ENCODE data around the gene CEBPG.

The CEBPG gene

DNA sequence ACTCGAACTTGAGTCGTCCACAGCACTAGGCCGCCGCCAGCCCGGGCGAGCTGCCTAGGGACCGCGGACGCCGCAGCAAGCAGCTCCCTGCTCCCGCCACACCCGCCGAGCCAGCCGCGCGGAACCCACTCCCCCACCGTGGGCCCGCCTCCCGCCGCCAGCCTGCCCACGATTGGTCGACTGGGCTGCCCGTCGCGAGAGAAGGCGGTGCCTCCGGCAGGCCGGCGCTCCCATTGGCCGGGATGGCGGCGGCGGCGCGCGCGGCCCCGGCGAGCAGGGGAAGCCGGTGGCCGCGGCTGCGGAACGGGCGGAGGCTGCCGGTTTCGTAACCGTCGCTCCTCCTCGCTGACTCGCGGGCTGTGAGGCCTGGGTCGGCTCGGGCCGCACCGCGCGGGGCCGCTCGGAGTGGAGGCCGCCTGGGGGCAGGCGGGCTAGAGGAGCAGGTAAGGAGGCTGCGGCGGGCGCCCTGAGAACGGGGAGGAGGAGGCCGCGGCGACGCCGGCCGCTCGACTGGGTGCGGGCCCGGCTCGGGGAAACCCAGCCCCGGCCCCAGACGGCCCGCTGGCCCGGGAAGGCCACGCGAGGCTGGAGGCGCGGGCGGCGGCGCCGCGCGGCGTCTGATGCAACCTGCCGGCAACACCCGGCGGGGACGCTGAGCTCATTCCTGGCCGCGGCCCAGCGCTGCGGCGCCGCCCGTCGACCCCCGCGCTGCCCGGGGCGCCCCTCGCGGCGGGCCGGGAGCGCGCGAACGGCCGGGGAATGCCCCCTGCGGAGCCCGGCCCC is at the start of gene CEBPG:
TSS of gene CEBPG (plus strand) at position 257 of the 783 bp plus-strand sequence. CDS start 5,531 bp downstream, outside the sequence.
- peak; percentile 81 for DNase-seq

- no peak for DNase-seq
Observed at GRCh38 chr19:33324628-33325027, 48.9 kb upstream of the CEBPG start.

DNA sequence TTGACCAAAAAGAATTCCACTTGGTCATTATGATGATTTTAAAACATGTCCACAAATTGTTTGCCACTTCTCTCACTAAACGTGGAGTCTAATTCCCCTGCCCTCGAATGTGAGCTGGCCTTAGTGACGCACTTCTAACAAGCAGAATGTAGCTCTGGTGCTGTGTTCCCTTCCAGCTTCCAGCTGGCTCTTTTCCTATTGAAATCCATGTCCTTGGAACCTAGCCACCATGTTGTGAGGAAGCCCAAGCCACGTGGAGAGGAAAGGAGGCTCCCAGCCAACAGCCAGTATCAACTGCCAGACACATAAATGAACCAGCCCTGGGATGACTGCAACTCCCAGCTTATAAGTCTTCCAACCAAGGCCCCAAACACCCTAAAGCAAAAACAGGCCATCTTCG is 47.6 kb upstream of the CEBPG start:
- DNase-seq = no peak

DNA sequence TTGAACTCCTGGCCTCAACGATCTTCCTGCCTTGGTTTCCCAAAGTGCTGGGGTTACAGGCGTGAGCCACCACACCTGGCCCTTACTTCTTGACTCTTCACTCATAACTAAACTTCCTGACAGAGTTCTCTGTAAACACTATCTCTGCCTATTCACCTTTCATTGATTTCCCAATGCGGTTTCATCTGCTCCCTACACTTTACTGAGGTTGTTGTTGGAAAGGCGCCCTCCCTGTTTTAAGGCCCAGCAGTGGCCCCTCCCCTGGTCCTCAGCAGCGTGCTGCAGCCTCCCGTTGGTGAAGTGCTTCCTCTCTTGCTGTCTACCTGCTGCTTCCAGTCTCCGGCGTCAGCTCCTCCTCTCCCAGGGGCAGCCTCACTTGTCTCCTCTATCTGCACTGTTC is 44.4 kb upstream of the CEBPG start:
- DNase-seq = no peak

- no peak for DNase-seq
Observed at GRCh38 chr19:33329736-33330135, 43.8 kb upstream of the CEBPG start.

DNA sequence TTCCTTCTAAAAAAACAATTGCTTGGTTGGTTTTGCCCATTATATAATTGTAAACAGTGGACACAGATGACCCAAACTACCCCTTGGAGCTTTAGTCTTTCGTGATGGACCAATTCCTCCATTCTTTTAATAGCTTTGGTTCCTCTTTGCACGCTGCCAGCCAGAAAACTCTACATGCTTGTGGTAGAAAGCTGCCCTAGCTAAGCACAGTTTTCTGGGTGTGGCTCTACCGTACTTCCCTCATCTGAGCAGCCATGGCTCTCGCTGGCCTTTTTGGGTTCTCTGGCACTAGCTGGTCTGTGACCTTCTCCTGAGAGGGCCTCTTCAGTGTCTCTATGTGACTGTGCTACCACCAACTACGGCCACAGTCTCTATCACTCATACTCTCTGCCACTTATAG is 41.3 kb upstream of the CEBPG start:
- no peak for DNase-seq

DNA sequence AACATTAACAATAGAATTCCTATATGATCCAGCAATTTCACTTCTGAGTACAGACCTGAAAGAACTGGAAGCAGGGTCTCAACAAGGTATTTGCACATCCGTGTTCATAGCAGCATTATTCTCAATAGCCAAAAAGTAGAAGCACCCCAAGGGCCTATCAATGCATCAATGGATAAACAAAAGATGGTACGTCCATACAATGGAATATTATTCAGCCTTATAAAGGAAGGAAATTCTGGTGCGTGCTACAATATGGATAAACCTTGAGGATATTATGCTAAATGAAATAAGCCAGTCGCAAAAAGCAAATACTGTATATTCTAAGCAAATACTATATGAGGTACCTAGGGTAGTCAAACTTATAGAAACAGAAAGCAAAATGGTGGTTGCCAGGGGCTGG is 40.4 kb upstream of the CEBPG start:
- no peak for DNase-seq

DNA sequence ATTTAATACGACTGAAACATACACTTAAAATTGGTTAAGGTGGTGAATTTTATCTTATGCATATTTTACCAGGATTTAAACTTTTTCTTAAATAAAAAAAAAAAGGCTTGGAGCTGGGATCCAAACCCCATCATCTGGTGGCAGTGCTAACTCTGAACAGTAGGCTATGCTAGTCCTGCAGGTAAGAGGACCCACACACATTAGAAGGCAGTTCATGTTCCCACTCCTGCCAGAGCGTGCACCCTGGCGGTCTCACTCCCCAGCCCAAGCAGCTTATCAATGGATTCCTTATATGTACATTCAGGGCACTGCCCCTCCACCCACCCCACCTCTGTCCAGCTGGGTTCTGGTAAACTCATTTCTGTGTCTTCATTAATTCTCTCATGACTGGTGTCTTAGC is 39.9 kb upstream of the CEBPG start:
- DNase-seq = no peak

GRCh38 chr19:33334271-33334670 is 39.2 kb upstream of the CEBPG start:
- DNase-seq = no peak

GRCh38 chr19:33335446-33335845 is 38.1 kb upstream of the CEBPG start:
- DNase-seq = no peak

- DNase-seq = no peak
Observed at GRCh38 chr19:33339016-33339984, 34.2 kb upstream of the CEBPG start.

DNA sequence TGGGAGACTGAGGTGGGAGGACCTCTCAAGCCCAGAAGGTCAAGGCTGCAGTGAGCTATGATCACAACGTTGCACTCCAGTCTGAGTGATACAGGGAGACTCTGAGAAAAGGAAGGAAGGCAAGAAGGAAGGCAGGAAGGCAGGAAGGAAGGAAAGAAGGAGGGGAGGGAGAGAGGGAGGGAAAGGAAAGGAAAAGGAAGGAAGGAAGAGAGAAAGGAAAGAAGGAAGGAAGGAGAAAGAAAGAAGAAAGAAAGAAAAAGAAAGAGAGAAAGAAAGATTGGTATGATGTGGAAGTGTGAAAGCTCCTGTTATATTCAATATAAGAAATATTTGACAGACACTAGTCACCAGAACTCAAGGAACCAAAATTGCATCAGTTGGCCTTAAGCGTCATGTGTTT is 32.5 kb upstream of the CEBPG start:
- no peak for DNase-seq

DNA sequence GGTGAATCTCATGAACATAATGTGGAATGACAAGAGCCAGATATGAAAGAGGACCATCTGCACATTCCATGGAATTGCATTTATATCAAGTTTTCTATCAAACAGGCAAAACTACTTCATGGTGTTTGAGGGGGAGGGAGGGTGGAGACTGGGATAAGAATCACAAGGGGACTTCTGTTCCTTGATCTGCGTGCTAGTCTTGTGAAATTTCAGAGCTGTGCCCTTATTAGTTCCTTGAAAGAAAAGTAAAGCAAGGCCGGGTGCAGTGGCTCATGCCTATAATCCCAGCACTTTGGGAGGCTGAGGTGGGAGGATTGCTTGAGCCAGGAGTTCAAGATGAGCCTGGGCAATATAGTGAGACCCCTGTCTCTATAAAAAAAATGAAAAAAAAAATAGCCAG is 30.2 kb upstream of the CEBPG start:
- no peak for DNase-seq

DNA sequence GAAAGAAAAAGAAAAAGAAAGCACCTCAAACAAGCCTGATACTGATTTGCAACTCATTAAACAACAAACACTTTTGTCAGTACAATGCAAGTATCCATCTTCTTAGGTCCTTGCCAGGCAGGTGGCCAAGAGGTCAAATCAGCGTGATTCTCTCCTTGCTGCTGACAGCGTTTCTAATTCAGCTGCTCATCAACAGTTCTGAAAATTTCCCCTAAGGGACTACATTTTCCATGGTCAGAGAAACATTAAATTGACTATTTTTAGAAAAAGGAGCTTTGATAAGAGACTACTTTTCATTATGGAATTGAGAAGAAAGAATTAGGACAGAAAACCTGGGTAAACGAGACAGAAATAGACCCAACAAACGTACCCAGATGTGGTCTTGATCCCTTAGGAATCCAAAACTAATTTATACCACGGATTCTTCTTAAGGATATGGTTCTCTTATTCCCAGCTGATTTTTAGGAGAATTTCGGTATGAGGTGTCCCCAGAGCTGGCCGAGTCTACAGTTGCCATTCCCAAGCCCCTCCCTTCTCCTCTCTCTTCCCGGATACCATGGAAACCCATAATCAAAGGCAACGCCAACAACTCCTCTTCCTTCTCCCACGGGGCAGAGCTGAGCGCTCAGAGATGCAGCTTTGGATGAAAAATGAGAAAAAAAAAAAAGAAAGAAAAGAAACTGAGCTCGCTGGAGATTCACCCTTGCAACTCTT is 29.5 kb upstream of the CEBPG start:
- no peak for DNase-seq

GRCh38 chr19:33344573-33344925 is 29.0 kb upstream of the CEBPG start:
- DNase-seq = no peak

DNA sequence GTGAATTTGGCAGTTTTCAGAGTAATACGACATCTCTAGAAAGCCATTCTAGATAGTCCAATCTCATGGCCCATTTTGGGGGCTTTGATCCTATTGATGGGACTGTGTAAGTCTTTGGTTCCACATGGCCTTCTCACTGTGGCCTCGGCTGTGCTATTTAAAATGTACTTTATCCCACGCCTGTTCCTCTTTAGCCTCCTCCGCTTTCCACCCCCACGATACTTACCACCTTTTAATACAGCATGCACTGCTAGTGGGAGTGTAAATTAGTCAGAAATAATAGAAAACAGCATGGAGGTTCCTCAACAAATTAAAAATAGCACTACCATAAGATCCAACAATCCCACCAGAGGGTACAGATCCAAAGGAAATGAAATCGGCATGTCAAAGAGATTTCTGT is 28.3 kb upstream of the CEBPG start:
- no peak for DNase-seq

DNA sequence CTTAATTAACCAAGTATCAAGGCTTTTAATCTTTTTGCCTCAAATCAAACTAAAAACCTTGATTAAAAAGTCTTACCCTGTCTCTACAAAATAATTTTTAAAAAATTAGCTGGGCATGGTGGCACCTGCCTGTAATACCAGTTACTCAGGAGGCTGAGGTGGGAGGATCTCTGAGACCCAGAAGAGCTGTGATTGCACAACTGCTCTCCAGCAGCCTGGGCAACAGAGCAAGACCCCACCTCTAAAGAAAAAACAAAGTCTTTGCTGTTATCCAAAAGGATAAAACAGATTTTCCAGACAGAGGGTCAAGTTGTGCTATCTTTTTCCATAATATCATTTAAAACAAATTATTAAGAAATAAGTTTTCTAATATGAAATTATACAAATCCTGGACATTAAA is 26.8 kb upstream of the CEBPG start:
- DNase-seq = no peak

GRCh38 chr19:33347300-33347699 is 26.2 kb upstream of the CEBPG start:
- DNase-seq = no peak

- no peak for DNase-seq
Observed at GRCh38 chr19:33348301-33349010, 25.1 kb upstream of the CEBPG start.

DNA sequence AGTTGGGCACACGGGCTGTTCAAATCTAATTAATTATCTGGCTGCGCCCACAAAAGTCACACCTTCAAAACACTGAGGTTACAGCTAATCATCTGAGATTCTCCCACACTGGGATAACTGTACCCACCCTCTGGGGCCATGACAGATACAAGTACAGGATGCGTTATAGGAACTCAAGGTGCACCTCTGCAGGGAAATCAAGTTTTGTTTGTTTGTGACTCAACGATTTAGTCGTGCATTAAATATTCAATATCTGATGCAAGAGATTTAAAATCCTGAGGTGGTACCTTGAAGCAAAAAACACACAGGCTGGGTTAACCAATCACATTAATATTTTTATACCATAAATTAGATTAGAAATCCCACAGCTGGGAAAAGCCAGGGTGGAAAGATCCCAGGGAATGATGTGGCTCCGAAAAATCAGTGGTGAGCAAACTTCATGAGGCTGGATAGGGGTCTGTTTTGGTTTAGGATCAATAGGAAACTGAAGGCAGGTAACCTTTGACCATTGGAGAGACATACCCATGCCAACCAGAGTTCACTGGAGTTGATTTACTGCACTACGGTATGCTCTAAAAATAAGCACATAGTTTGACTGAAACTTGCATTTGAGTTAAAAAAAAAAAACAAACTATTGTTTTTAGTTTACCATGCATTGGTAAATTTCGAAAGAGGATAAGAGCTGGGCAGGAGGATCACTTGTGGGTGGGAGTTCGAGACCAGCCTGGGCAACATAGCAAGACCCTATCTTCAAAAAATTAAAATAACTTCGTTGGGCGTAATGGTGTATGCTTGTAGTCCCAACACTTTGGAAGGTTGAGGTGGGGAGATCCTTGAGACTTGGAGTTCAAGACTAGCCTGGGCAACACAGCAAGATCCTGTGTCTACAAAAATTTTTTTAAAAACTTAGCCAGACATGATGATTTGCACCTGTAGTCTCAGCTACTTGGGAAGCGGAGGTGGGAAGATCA is 23.9 kb upstream of the CEBPG start:
- DNase-seq = no peak

DNA sequence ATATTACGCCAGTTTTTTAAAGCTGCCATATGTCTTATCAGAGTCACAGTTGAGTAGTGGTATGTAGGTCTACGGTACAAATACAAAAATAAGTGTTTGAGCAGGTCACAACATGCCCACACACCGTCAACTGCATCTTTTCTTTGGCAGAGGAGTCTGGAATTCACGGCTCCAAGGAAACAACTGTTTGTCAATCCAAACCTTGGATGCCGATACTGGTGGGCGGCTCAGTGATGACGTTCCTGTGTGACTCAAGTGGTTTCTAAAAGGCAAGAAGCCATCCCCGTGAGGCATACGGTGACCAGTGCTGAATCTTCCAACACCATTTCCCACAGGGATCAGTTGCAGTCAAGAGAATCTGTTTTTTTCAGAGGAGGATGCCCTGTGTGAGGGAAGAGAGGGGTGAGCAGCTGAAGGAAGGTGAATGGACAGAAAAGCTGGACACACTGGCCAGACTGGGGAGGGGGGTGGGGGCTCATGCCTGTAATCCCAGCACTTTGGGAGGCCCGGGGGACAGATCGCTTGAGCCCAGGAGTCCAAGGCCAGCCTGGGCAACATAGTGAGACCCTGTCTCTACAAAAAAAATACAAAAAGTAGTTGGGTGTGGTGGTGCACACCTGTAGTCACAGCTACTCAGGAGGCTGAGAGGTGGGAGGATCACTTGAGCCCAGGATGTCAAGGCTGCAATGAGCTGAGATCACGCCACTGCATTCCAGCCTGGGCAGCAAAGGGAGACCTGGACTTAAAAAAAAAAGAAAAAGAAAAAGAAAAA is 22.8 kb upstream of the CEBPG start:
- no peak for DNase-seq

Data from NCI-H1105 (cell line).